Parathyroid adenoma (tissue), 2 donors: Measurements from ENCODE around the gene CCL27.

Experiments used
- H2AFZ ChIP-seq: fragments of 300-600 bp; sonication (generic); one replicate; pipeline ENCODE4 v1.7.0; 2017; ENCODE audit warnings: antibody characterized with exemption, mild to moderate bottlenecking
- H3K27ac ChIP-seq: fragments of 300-600 bp; sonication (generic); one replicate; pipeline ENCODE4 v1.7.0; 2017
- H3K27me3 ChIP-seq: fragments of 300-600 bp; sonication (generic); one replicate; pipeline ENCODE4 v1.7.0; 2017; ENCODE audit warnings: low read length; ENCODE audit not compliant: control insufficient read depth, insufficient read depth
- H3K36me3 ChIP-seq: fragments of 300-600 bp; sonication (generic); one replicate; pipeline ENCODE4 v1.7.0; 2017; ENCODE audit warnings: low read length; ENCODE audit not compliant: control insufficient read depth, insufficient read depth
- H3K4me1 ChIP-seq: fragments of 300-600 bp; sonication (generic); one replicate; pipeline ENCODE4 v1.7.0; 2017; ENCODE audit warnings: control low read depth
- H3K4me2 ChIP-seq: fragments of 300-600 bp; sonication (generic); one replicate; pipeline ENCODE4 v1.7.0; 2017; ENCODE audit warnings: low read length
- H3K4me3 ChIP-seq: fragments of 300-600 bp; sonication (generic); one replicate; pipeline ENCODE4 v1.7.0; 2017; ENCODE audit warnings: low read depth, low read length
- H3K79me2 ChIP-seq: fragments of 300-600 bp; sonication (generic); one replicate; pipeline ENCODE4 v1.7.0; 2017; ENCODE audit warnings: control low read depth
- H3K9ac ChIP-seq: fragments of 300-600 bp; sonication (generic); one replicate; pipeline ENCODE4 v1.7.0; 2017; ENCODE audit warnings: mild to moderate bottlenecking
- H3K9me3 ChIP-seq: fragments of 300-600 bp; sonication (generic); one replicate; pipeline ENCODE4 v1.7.0; 2017; ENCODE audit warnings: low read length; ENCODE audit not compliant: control insufficient read depth
- TF ChIP-seq, protein P1 (sequence below): fragments of 300-600 bp; sonication (generic); IDR thresholded peaks from one replicate; pipeline ENCODE4 v1.7.0; 2017; ENCODE audit warnings: antibody characterized with exemption, mild to moderate bottlenecking
- donor health status: primary hyperparathyroidism.

CCL27 gene

DNA sequence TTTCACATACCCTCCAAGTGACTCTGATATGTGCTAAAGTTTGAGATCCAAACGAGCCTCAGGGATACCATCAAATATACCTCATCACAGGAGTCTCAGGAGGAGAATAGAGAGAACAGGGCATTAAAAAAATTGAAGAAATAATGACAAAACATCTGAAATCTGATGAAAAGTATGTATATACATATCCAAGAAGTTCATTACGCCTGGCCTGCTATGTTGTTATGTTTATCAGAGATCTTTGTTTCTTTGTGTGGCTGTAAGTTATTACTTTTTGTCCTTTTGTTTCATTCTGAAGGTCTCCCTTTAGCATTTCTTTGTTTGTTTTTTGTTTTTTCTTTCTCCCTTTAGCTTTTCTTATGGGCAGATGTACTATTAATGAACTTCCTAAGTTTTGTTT, 31.1 kb upstream of the CCL27 start:
- no peaks in the 10 kb centered on the region for H3K4me1 ChIP-seq
- no peak overlapping the region for H3K9ac ChIP-seq
- H2AFZ ChIP-seq = no peak overlapping the region
- no peak overlapping the region for H3K4me2 ChIP-seq
- H3K4me3 ChIP-seq = no peak overlapping the region
- TF ChIP-seq, protein P1, sequence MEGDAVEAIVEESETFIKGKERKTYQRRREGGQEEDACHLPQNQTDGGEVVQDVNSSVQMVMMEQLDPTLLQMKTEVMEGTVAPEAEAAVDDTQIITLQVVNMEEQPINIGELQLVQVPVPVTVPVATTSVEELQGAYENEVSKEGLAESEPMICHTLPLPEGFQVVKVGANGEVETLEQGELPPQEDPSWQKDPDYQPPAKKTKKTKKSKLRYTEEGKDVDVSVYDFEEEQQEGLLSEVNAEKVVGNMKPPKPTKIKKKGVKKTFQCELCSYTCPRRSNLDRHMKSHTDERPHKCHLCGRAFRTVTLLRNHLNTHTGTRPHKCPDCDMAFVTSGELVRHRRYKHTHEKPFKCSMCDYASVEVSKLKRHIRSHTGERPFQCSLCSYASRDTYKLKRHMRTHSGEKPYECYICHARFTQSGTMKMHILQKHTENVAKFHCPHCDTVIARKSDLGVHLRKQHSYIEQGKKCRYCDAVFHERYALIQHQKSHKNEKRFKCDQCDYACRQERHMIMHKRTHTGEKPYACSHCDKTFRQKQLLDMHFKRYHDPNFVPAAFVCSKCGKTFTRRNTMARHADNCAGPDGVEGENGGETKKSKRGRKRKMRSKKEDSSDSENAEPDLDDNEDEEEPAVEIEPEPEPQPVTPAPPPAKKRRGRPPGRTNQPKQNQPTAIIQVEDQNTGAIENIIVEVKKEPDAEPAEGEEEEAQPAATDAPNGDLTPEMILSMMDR = no peak
- H3K27ac ChIP-seq = no peak overlapping the region
- H3K79me2 ChIP-seq = no peaks in the 10 kb centered on the region
- H3K9me3 ChIP-seq = no peaks in the 10 kb centered on the region
- H3K27me3 ChIP-seq = no peaks in the 10 kb centered on the region
- no peaks in the 10 kb centered on the region for H3K36me3 ChIP-seq

DNA sequence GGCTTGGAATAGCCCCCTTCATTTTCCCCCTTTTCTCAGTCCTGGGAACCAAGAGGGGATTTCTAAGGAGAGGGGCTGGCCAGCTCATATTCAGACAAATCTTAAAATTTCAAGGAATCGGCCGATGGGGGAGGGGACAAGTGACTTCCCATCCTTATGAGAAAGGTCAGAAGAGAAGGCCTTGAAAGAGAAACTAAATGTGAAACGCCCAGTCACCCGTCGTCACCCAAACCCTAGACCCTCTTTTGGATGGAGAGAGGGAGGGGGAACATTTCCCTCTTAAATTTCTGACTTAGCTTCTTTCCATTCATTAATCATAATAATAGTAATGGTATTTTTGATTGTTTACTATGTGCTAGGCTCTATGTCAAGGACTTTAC, 29.5 kb upstream of the CCL27 start:
- Histone ChIP-seq H3K9ac (no peak overlapping the region), H3K27ac (no peak overlapping the region), H3K36me3 (no peaks in the 10 kb centered on the region), H3K4me2 (no peak overlapping the region), H2AFZ (no peak overlapping the region), H3K9me3 (no peaks in the 10 kb centered on the region), H3K27me3 (no peaks in the 10 kb centered on the region), H3K4me3 (no peak overlapping the region), H3K79me2 (no peaks in the 10 kb centered on the region), H3K4me1 (no peaks in the 10 kb centered on the region)
- TF ChIP-seq, protein P1 = no peak

DNA sequence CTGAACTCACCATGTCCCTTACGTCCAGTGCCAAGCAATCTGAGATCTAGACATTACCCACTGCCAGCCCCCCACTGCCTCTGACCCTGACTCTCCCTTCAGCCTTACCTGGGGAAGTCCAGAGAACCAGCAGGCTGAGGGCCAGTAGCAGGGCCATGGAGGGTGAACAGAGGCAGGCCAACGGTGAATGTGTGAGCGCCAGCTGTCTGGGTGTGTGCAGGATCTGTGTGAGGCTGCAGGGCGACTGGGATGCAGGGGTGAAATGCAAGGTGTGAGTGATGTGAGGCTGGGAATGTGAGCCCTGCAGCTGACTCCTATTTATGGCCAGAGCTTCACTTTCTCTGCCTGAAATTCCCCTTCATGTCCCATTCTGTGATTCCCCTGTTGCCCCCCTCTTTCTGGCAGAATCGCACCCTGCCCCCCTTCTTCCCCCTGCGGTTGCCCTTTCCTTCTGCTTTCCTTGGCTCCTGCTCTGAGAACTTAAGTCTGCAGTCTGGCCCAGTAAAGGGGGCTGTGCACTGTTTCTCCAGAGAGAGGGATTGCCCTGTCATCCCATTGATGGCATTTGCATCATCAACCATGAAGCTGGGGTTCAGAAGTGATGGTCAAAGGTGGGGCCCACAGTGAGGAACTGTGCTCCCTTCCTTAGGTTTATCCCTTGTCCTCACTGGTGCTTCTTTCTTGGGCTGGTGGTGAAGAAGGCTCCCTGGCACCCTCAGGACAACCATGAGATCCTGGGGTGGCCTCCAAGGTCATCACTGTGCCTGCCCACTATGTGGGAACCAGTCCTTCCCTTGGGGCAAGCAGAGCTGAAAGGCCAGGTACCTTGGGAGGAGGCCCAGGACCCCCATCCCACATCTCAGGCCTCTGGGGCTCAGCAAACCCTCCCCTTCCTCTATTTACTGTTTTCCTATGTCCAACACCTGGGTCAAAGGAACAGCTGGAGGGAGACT, 28.8 kb upstream of the CCL27 start, which contains the start of gene CCL19:
TSS of gene CCL19 (minus strand) at position 294 of the 953 bp plus-strand sequence. CDS start at position 157, 137 bp downstream.
- Histone ChIP-seq H3K79me2 (no peaks in the 10 kb centered on the region), H3K9ac (no peak within 1 kb of the TSS), H3K9me3 (no peaks in the 10 kb centered on the region), H3K27me3 (no peaks in the 10 kb centered on the region), H3K27ac (no peak within 1 kb of the TSS), H3K4me2 (no peak within 1 kb of the TSS), H3K4me3 (no peak within 1 kb of the TSS), H3K4me1 (no peaks in the 10 kb centered on the region), H3K36me3 (no peaks in the 10 kb centered on the region), H2AFZ (no peak within 1 kb of the TSS)
- TF ChIP-seq, protein P1 = no peak

DNA sequence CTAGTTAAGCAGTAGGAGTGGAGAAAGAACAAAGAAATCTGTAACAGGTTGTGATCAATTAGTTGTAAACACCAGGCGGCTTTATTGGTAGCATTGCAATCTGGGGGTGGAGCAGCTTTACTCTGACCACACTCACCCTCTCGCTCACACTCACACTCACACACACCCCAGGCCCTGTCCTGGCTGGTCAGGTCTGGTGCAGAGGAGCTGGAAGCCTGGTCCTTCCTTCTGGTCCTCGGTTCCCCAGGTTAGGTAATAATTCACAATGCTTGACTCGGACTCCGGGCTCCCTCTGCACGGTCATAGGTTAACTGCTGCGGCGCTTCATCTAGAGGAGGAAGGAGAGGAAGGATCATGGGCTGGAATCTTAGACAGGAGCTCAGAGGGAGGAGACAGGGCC, 27.1 kb upstream of the CCL27 start:
- TF ChIP-seq, protein P1 = no peak
- no peaks in the 10 kb centered on the region for H3K79me2 ChIP-seq
- H2AFZ ChIP-seq = no peak overlapping the region
- H3K4me2 ChIP-seq = no peak overlapping the region
- H3K36me3 ChIP-seq = no peaks in the 10 kb centered on the region
- H3K4me1 ChIP-seq = no peaks in the 10 kb centered on the region
- H3K9me3 ChIP-seq = no peaks in the 10 kb centered on the region
- H3K9ac ChIP-seq = no peak overlapping the region
- H3K4me3 ChIP-seq = no peak overlapping the region
- no peak overlapping the region for H3K27ac ChIP-seq
- H3K27me3 ChIP-seq = no peaks in the 10 kb centered on the region

DNA sequence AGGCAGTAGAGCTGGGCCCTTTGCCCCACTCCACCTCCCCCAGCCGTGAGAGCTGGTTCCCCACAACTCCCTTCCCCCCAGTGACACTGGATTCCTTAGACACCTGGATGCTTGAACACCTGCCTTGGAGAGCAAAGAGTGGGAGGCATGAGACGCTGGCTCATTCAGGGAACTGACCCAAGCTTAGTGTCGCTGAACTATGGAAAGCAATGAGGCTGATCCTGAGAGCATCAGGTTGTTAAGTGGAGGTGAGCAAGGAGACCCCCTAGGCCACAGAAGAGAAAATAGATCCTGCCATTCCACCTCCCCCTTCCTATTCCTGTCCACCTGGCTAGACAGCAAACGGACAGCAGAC, 26.6 kb upstream of the CCL27 start:
- Histone ChIP-seq H3K27me3 (no peaks in the 10 kb centered on the region), H3K27ac (no peak overlapping the region), H3K36me3 (no peaks in the 10 kb centered on the region), H3K4me3 (no peak overlapping the region), H3K79me2 (no peaks in the 10 kb centered on the region), H2AFZ (no peak overlapping the region), H3K9ac (no peak overlapping the region), H3K4me1 (no peaks in the 10 kb centered on the region), H3K4me2 (no peak overlapping the region), H3K9me3 (no peaks in the 10 kb centered on the region)
- TF ChIP-seq, protein P1 = no peak
